GM18499 (cell line): ENCODE data around the gene JAZF1.
"Not testable (repeated sequence)": the region's sequence is repeated elsewhere in the genome, so short reads cannot be mapped to it uniquely, and the experiment has no call there.

ENCODE experiments used
- ATAC-seq: cut with Tn5 transposase; IDR thresholded peaks from one replicate; pipeline ENCODE4 v1.9.1; 2021; ENCODE audit warnings: moderate number of reproducible peaks; ENCODE audit not compliant: insufficient read depth, unreplicated experiment

The JAZF1 gene

DNA sequence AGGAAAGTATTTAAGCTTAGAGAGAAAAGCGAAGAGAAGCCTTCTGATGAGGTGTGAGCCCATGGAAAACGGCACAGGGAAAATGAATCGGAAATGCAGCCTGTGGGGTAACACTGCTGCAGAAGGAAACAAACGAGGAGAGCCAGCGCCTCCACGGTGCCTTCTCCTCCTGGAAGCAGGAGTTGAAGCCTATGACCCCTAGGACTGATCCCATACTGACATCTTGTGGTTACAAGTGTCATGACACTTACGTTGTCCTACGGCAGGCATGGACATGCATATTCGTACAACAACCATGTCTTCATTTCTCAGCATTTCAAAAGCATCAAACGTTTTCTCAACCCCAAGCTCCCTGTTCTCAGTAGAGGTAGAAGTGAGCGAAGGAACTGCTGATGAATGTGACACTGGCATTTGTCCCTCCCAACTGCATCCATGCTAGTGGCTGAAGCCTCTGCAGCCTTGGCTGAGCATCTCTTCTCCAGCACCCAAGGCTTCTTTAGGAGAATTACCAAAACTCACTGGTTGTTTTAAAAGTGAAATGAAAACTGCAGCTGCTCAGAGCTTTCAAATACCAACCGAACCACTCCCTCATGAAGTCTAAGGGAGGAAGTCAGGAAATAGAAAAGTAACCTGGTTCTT is 160.2 kb downstream of the JAZF1 start:
- no peak for ATAC-seq

- ATAC-seq = no peak
Observed at GRCh38 chr7:28018856-28019465, 161.6 kb downstream of the JAZF1 start.

DNA sequence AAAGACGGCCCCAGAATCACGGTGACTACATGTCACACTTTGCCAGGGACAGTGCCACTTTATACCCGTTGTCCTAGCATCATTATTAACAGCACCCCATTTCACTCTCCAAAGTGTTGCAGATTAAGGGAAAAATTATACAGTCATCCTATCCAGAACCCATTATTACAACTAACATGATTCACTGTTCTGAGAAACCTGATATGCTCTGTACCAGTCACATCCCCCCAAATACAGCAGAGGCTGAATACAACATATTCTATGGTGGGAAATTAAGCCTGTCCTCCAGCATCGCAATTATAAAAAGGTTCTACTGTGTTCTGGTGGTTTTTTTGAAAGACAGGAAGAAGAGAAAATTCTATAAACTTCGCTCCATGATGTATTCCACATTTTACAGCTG is 162.1 kb downstream of the JAZF1 start:
- ATAC-seq = no peak

- no peak for ATAC-seq
Observed at GRCh38 chr7:28018020-28018419, 162.6 kb downstream of the JAZF1 start.

- no peak for ATAC-seq
Observed at GRCh38 chr7:28017372-28017771, 163.2 kb downstream of the JAZF1 start.

DNA sequence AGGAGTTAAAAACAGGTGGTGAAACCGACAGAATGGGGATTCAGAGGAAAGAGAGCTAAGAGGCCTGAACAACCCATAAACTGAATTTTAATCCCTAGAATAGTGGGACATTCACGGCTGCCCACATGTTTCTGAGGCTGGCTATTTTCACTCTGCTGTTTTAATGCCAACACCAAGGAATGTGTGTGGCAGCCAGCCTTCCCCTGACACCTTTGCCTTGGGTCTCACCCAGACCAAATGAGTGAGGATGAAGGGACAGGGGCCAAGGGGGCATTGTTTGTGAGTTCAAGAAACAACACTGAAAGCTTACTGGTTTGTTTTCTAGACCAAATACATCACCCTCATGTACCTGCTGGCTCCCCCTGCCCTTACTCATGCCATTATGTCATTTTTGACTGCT is 164.3 kb downstream of the JAZF1 start:
- no peak for ATAC-seq

DNA sequence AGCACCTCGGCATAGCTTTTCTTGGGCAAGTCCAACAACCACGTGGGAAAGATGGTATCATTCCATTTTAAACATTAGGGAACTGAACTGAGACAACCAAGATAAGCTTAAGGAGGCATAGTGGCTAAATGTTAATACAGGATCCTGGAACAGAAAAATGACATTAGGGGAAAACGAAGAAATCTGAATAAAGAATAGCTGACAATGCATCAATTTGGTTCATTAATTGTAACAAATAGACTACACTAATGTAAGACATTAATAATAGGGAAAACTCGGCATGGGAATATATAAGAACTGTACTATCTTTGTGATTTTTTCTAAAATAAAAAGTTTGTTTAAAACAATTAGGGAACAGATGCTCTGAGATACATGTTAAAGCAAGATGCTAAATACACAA is 165.4 kb downstream of the JAZF1 start:
- no peak for ATAC-seq

GRCh38 chr7:28014340-28014739 is 166.3 kb downstream of the JAZF1 start:
- not testable (repeated sequence) for ATAC-seq

DNA sequence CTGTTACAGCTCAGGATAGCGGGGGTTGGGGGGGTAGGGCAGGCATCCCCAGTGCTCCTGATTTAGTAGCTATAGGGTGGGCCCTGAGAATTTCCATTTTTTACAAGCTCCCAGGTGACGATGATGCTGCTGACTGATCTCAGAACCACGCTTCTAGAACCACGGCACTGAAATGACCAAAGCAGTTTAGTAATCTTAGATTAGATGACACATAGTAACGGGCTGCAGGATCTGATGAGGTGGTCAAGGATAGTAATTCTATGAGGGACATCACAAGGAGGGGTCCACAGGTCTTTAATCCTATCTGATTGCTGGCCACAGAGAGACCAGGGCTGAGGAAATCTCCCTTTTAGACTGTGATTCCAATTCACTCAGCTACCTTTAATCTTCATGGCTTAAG is 167.2 kb downstream of the JAZF1 start:
- ATAC-seq = no peak

DNA sequence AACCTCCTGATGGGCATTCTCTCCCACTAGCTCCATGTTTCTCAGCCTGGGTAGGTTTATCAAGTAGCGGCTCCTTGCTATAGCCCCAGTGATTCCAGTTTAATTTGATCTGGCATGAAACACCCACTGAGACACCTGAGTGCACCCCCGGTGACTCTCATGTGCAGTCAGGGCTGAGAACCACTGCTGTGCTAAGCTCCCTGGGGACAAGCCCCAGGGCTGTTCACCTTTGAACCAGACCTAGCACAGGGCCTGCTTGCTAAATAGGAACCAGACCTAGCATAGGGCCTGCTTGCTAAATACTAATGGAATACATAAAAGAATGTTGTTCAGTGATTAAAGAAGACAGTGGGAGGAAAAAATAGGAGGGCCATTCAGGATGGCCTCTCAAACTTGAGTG is 167.6 kb downstream of the JAZF1 start:
- ATAC-seq = no peak

- ATAC-seq = no peak
Observed at GRCh38 chr7:28008911-28009310, 171.7 kb downstream of the JAZF1 start.

DNA sequence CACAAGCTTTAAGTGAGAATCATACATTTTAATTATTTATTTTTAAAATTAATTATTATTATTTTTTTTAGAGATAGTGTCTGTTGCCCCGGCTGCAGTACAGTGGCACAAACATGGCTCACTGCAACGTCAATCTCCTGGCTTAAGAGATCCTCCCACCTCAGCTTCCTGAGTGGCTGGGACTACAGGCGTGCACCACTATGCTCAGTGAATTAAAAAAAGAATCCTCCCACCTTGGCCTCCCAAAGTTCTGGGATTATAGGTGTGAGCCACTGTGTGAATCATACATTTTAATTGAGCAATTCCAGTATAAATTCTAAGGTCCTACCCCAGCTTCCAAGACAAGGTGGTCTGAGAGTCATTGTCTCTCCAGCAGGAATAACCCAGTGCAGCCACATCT is 172.4 kb downstream of the JAZF1 start:
- no peak for ATAC-seq

DNA sequence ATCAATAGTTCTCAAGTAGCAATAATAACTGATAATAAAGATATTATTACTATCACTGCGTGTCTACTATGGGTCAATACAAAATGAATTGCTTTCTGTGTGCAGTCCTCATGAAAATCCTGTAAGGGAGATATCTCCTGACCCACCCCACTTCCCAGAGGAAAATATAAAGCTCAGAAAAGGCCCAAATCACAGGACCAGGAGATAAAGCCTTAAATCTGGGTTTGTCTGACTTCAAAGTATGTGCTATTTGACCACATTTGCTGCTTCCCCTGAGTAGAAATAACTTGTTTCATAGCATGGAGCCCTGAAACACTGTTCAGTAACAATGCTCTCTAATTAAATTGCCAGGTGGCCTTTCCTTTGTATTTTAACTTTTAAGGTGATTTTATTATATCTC is 174.1 kb downstream of the JAZF1 start:
- no peak for ATAC-seq

DNA sequence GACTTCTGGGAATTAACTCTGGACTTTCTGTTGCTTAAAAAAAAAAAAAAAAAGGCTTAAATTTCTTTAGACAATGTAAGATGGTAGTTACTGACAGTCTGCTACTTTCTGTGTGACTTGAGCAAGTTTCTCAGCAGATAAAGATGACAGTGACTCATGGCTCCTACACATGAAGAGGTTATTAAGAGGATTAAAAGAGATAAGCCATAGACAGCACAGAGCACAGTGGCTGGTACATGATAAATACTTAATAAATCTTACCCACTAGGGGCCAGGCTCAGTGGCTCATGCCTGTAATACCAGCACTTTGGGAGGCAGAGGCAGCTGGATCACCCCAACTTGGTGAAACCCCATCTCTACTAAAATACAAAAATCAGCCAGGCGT is 174.8 kb downstream of the JAZF1 start:
- ATAC-seq = no peak

GRCh38 chr7:28005075-28005846 is 175.3 kb downstream of the JAZF1 start:
- no peak for ATAC-seq

DNA sequence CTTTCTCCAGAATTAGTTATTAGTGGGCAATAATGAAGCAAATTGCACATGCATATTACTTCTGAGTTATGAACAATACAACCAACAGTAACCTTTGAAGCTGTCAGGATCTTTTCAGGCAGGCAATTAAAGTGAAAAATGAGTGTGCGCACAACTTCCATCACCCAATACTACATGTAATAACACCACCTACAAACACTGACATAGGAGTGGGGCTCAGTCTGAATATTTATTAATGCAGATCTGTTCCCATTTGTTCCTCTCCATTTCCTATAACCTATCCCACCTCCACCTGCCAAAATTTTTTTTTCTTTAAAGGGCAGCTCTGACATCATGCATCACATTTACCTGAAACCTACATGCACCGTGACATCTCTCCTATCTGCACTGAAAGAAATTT is 177.2 kb downstream of the JAZF1 start:
- no peak for ATAC-seq

GRCh38 chr7:28002638-28003037 is 178.0 kb downstream of the JAZF1 start:
- ATAC-seq = no peak

- ATAC-seq = no peak
Observed at GRCh38 chr7:28001896-28002295, 178.7 kb downstream of the JAZF1 start.

GRCh38 chr7:27999829-28000228 is 180.8 kb downstream of the JAZF1 start:
- no peak for ATAC-seq

DNA sequence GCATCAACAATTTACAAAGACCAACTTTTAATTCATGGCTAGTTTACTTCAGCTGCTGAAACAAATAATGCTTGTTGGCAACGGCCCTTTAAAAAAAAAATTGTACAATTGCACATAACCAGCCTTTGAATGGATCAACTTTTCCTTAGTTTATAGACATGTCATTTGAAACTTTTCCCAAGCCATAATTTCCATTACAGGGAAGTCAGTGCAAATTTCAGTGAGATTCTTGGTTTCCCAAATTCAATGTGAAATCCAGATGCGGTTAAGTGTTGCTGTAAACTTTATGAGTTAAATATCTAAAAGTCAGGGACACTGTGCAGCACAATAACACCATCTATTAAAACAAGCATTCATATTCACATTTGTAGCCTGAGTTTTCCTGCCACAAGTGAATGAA is 182.2 kb downstream of the JAZF1 start:
- ATAC-seq = no peak

DNA sequence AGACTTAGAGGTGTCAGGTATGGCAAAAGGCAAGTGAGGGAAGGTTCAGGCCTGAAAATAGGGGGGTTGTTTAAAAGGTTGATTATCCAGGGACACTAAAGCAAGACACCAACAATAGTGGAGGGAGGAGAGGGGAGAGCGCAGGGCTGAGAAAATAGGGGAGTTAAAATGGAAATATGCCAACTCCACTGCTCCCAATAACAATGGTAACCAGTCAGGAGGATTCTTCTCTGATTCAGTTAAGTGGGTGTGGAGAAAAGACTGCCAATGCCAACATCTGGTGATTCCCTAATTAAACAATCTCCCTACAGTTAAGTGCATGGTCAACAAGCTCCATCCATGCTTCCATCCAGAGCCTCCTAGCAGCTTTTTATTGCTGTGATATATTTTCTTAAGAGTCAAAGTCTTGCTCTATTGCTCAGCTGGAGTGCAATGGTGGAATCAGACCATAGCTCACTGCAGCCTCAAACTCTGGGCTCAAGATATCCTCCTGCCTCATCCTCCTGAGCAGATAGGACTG is 183.3 kb downstream of the JAZF1 start:
- no peak for ATAC-seq
